Activated CD4-positive, alpha-beta T cell treated with anti-CD3 and anti-CD28 coated beads for 36 hours (primary cell): ENCODE results near the gene LUZP2. TPM values are rescaled to one million over a fixed set of nuclear protein-coding genes. Genes with fewer than 3 reads are reported as not detected.

Experiments
- ATAC-seq: fragments of 200-7000 bp; cut with Tn5 transposase; one replicate; pipeline ENCODE4 v1.10.0; 2021; ENCODE audit warnings: mild to moderate bottlenecking, moderate library complexity
- CTCF ChIA-PET: fragments of 350-600 bp; sonication (Branson Sonifier 250); formaldehyde crosslinking; loops from one replicate; lab custom pipeline; 2021; ENCODE audit warnings: antibody characterized with exemption; lab: Charles Lee
- POLR2A ChIA-PET: fragments of 350-600 bp; sonication (Branson Sonifier 250); formaldehyde crosslinking; loops from one replicate; lab custom pipeline; 2021; ENCODE audit warnings: antibody characterized with exemption, inconsistent platforms; lab: Charles Lee
- DNase-seq: peaks from one replicate; pipeline ENCODE4 v3.0.0-alpha.2; 2020
- H3K27ac Mint-ChIP-seq: one replicate; pipeline ENCODE4 v1.8.0; 2021; ENCODE audit warnings: mixed read lengths
- H3K27me3 Mint-ChIP-seq: one replicate; pipeline ENCODE4 v1.8.0; 2021; ENCODE audit warnings: mixed read lengths
- H3K36me3 Mint-ChIP-seq: one replicate; pipeline ENCODE4 v1.8.0; 2021; ENCODE audit warnings: low read depth, mixed read lengths
- H3K4me1 Mint-ChIP-seq: one replicate; pipeline ENCODE4 v1.8.0; 2021; ENCODE audit warnings: mixed read lengths
- H3K4me3 Mint-ChIP-seq: one replicate; pipeline ENCODE4 v1.8.0; 2021; ENCODE audit warnings: mild to moderate bottlenecking, moderate library complexity, mixed read lengths
- H3K9me3 Mint-ChIP-seq: one replicate; pipeline ENCODE4 v1.8.0; 2021; ENCODE audit warnings: low read depth, mixed read lengths
- intact Hi-C, 2 experiments: fragments of 100-400 bp; cut with DNase I in 1 of 2; cut with micrococcal nuclease in 1 of 2; formaldehyde crosslinking; loops; one replicate each; pipeline versions ENCODE4 v1.14.2 to v1.15.1; 2022 to 2024; cut with DNase I, micrococcal nuclease
- total RNA-seq, 2 experiments: library from RNA; stranded (reverse); gene quantifications; one replicate each; pipeline ENCODE4 v1.2.3, GENCODE V29; 2021

Gene LUZP2
- total RNA-seq = not detected

DNA sequence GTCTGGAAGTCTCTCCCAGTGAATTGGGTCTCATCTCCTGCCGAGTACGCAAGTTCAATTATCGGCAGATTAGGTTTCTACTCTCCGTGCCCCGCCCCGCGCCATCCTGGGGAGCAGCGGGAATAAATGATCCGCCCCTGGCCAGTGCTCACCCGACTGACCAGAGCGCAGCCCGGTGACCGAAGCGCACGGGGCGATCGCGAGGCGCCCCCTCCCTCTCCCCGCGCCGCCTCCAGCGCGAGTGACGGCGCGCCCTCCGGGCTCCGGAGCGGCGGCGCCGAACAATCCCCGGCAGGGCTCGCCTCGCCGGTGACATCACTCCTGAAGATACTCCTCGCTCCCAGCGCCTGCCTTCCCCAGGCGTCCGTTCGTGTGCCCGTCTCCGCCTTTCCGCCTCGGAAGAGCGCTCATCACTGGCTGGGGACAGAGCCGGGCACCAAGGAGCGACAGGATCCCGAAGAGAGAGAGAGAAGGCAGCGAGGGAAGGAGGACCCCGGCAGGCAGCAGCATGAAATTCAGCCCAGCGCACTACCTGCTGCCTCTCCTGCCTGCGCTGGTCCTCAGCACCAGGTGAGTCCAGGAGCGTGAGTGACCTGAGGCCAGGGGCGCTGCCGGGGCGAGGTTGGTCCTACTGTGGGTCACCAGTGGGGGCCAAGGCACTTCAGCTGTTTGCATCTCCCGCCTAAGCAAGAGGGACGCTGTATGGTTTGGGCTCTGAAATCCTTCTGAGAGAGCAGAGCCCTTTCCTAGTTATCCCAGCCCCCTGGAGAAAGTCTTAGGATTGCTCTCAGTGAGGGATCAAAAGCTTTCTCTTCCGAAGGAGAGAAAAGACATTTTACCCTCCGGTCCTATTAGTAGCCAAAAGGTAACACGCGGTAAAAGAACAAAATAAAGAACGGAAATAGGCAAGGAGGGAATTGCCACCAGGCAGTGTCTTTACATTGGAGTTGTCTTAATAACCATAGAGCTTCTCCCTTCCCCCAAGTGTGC lies at the start of gene LUZP2:
TSS of gene LUZP2 (plus strand) at position 318 of the 990 bp plus-strand sequence.
- intact Hi-C loops = no loop called here
- ATAC-seq (no peak), DNase-seq (no peak)
- Mint-ChIP-seq H3K27ac (no peak within 1 kb of the TSS), H3K36me3 (no peaks in the 10 kb centered on the region), H3K27me3 (peaks cover 15% of the 10 kb centered on the region), H3K4me1 (no peaks in the 10 kb centered on the region), H3K9me3 (no peaks in the 10 kb centered on the region), H3K4me3 (no peak within 1 kb of the TSS)
- ChIA-PET POLR2A (no interaction called here), CTCF (no interaction called here)

DNA sequence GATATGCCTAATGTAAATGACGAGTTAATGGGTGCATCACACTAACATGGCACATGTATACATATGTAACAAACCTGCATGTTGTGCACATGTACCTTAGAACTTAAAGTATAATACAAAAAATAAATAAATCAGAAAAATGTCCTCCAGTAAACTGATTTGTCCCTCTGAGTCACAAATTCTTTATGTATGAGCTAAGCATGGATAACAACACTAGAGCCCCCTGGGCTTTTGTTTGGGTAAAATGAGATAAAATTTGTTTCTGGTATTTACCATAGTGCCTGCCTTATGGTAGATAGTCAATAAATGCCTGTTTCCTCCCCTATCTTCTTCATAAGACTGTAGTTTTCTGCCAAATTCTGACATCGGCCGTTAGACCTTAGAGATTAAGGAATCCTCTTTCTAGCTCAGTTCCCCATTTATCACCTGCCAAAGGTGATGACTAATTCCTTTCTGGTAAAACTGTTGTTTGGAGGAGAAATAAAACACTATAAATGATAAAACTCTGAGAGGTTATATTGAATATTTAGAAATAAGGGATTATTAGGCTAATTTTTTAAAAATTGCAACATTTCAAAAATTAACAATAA lies 43.6 kb upstream of the LUZP2 start:
- no peaks in the 10 kb centered on the region for H3K4me1 Mint-ChIP-seq
- intact Hi-C loops = no loop called here
- H3K4me3 Mint-ChIP-seq = no peak overlapping the region
- no peak overlapping the region for H3K27ac Mint-ChIP-seq
- no peak for DNase-seq
- H3K9me3 Mint-ChIP-seq = peaks cover 2% of the 10 kb centered on the region
- H3K36me3 Mint-ChIP-seq = no peaks in the 10 kb centered on the region
- POLR2A ChIA-PET = interaction anchor here (0.6 kb wide), 1 partner anchor 859 kb away, joined by 3 read pairs; no protein-coding TSS in a partner anchor
- CTCF ChIA-PET = no interaction called here
- ATAC-seq = no peak
- H3K27me3 Mint-ChIP-seq = no peaks in the 10 kb centered on the region

DNA sequence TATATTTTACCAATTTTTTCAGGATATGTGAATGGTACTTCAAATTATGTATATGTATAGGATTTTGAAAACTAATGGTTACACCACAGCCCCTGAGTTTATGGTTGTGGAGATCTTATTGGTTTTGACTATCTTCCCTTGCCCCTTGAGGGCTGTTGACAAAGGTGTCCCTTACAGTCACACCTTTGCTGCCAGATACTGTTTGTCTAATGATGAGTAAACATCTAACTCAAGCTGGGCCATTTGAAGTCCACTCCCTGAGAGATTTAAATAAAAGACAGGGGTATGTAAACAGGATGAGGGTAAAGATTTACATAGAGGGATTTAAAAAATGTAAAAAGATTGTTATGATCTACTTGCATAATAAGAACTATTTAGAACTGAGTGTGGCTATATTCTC lies 38.9 kb upstream of the LUZP2 start:
- no peaks in the 10 kb centered on the region for H3K27me3 Mint-ChIP-seq
- no peak overlapping the region for H3K4me3 Mint-ChIP-seq
- POLR2A ChIA-PET = no interaction called here
- H3K36me3 Mint-ChIP-seq = no peaks in the 10 kb centered on the region
- intact Hi-C loops = no loop called here
- no peak for DNase-seq
- H3K27ac Mint-ChIP-seq = no peak overlapping the region
- no peak for ATAC-seq
- H3K4me1 Mint-ChIP-seq = no peaks in the 10 kb centered on the region
- CTCF ChIA-PET = interaction anchor here (0.6 kb wide), 1 partner anchor 1844 kb away, joined by 4 read pairs; no protein-coding TSS in a partner anchor
- peaks cover 15% of the 10 kb centered on the region for H3K9me3 Mint-ChIP-seq

DNA sequence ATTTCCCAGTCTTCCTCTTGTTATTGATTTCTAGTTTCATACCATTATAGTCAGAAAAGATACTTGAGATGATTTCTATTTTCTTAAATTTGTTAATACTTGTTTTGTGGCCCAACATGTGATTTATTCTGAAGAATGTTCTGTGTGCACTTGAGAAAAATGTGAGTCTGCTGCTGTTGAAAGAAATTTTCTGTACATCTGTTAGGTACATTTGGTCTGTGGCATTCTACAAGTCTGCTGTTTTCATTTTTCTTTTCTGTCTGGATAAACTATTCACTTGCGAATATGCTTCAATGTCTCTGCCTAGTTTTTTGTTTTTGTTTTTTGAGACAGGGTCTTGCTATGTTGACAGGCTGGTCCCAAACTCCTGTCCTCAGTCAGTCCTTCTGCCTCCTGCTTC lies 26.4 kb upstream of the LUZP2 start:
- DNase-seq (no peak), ATAC-seq (no peak)
- CTCF ChIA-PET = no interaction called here
- Mint-ChIP-seq H3K9me3 (peaks cover 4% of the 10 kb centered on the region), H3K36me3 (no peaks in the 10 kb centered on the region), H3K27me3 (no peaks in the 10 kb centered on the region), H3K27ac (no peak overlapping the region), H3K4me3 (no peak overlapping the region), H3K4me1 (no peaks in the 10 kb centered on the region)
- POLR2A ChIA-PET = no interaction called here
- intact Hi-C loops = no loop called here

DNA sequence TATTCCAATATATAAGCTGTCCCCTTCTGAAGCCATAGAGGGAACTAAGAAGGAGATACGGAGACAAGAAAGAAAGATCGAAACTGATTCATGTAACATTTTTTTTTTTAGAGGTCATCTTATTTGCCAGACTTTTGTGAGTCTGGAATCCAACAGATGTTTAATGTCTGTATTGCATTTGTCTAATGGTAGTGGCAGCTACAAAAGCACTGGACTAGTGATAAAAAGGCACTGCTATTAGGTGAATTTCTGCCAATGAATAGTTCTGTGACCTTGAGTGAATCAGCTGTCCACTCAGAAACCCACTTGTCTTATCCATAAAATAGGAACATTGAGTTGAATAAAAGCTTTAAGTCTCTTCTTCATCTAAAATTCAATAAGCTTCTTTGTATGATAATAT lies 25.8 kb upstream of the LUZP2 start:
- no peak overlapping the region for H3K4me3 Mint-ChIP-seq
- peaks cover 4% of the 10 kb centered on the region for H3K9me3 Mint-ChIP-seq
- POLR2A ChIA-PET = no interaction called here
- no peak overlapping the region for H3K27ac Mint-ChIP-seq
- H3K36me3 Mint-ChIP-seq = no peaks in the 10 kb centered on the region
- no peaks in the 10 kb centered on the region for H3K27me3 Mint-ChIP-seq
- DNase-seq (no peak), ATAC-seq (no peak)
- H3K4me1 Mint-ChIP-seq = no peaks in the 10 kb centered on the region
- CTCF ChIA-PET = no interaction called here
- intact Hi-C loops = no loop called here

DNA sequence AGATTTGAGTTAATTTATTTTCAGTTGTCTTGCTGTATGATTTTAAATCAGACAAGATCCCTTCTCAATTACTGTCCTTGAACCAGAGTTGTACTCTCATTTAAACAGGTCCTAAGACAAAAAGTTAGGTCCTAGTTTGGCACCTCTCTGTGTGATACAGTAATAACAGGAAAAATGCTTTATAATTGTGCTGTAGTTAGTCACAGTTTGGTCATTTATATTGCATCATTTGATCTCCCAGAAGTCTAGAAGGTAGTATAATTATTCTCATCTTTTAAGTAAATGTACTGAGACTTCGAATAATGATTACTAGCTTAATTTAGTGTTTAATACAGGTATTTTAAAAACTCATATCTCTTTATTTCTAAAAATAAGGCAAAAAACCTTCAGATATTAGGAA lies 18.1 kb upstream of the LUZP2 start:
- ATAC-seq (no peak), DNase-seq (no peak)
- peaks cover 6% of the 10 kb centered on the region for H3K9me3 Mint-ChIP-seq
- no peak overlapping the region for H3K27ac Mint-ChIP-seq
- H3K36me3 Mint-ChIP-seq = no peaks in the 10 kb centered on the region
- H3K4me1 Mint-ChIP-seq = no peaks in the 10 kb centered on the region
- POLR2A ChIA-PET = no interaction called here
- H3K4me3 Mint-ChIP-seq = no peak overlapping the region
- no peaks in the 10 kb centered on the region for H3K27me3 Mint-ChIP-seq
- CTCF ChIA-PET = no interaction called here
- intact Hi-C loops = no loop called here

DNA sequence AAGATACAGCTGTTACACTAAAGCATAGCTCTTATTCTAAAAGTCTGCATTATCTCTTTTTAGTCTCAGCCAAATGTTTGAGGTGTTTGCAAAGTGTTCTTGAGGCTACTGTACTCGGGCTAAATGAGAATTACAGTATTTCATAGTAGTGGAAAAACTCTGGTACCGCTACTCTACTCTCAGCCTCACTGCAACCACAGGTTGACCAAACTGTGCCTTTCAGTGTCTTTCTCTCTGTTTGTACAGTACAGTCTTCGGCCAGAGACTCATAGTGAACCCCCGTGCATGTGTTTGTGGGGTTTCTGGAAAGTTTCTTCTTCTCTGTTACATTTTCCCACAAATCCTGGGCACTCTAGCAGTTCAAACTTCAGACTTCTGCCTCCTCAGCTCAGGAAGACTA lies 7.4 kb upstream of the LUZP2 start:
- H3K27me3 Mint-ChIP-seq = no peaks in the 10 kb centered on the region

DNA sequence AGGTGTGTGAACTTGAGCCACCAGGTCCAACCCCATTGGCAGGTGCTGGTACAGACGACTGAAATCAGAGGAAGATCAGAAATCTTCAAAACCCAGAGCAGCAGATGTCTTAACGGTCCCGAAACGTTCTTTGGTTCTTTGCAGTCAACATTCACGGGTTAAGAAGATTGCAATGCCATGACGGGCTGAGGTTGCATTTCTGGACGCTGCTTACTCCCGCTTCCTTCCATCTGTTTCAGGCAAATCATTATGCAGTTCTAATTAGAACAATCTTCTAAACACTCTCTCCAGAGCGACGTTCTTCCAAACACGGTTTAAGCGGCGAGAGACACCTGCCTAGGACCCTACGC lies 492 bp upstream of the LUZP2 start:
- POLR2A ChIA-PET = no interaction called here

More for the DNA sequence above, 7.4 kb upstream of the LUZP2 start:
- CTCF ChIA-PET = no interaction called here
- no peak overlapping the region for H3K27ac Mint-ChIP-seq
- no peak for ATAC-seq
- POLR2A ChIA-PET = no interaction called here
- intact Hi-C loops = no loop called here
- no peaks in the 10 kb centered on the region for H3K36me3 Mint-ChIP-seq
- H3K4me3 Mint-ChIP-seq = no peak overlapping the region
- DNase-seq = no peak
- H3K4me1 Mint-ChIP-seq = no peaks in the 10 kb centered on the region
- H3K9me3 Mint-ChIP-seq = peaks cover 2% of the 10 kb centered on the region

DNA sequence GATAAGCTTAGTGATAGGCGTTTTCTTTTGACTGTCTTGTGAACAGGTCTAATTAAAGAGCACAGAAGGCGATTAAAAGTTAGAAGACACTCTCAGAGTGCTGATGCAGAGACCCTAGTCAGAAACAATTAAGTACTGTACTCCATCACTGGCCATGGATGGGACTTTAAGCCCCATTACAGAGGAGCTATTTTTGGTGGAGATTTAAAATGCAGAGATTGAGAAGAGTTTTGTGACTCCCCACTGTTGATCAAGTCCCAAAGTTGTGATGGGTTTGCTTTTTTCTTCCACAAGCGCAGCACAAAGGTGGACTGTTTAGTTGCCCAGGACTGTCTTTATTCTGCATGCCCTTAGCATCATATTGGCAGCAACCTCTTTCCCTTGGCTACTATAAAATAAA lies 978 bp downstream of the LUZP2 start:
- Mint-ChIP-seq H3K27me3 (peaks cover 15% of the 10 kb centered on the region), H3K27ac (no peak overlapping the region), H3K36me3 (no peaks in the 10 kb centered on the region), H3K9me3 (no peaks in the 10 kb centered on the region), H3K4me3 (no peak overlapping the region), H3K4me1 (no peaks in the 10 kb centered on the region)
- ATAC-seq = no peak
- ChIA-PET CTCF (no interaction called here), POLR2A (no interaction called here)
- no peak for DNase-seq
- intact Hi-C loops = no loop called here

More for the DNA sequence above, 492 bp upstream of the LUZP2 start:
- intact Hi-C loops = no loop called here
- no peak overlapping the region for H3K4me3 Mint-ChIP-seq
- no peaks in the 10 kb centered on the region for H3K9me3 Mint-ChIP-seq
- H3K27ac Mint-ChIP-seq = no peak overlapping the region
- ATAC-seq (no peak), DNase-seq (no peak)
- CTCF ChIA-PET = no interaction called here
- peaks cover 15% of the 10 kb centered on the region for H3K27me3 Mint-ChIP-seq
- no peaks in the 10 kb centered on the region for H3K4me1 Mint-ChIP-seq
- no peaks in the 10 kb centered on the region for H3K36me3 Mint-ChIP-seq

DNA sequence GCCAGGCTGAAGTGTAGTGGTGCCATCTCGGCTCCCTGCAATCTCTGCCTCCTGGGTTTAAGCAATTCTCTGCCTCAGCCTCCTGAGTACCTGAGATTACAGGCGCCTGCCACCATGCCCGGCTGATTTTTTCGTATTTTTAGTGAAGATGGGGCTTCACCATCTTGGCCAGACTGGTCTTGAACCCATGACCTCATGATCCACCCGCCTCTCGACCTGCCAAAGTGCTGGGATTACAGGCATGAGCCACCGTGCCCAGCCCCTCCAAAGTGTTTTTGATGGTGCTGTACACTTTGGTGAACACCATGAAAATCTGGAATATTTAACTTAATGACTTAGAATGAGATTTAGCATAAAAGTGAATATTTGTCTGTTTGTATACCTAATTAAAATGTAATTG lies 5.6 kb downstream of the LUZP2 start:
- ChIA-PET POLR2A (no interaction called here), CTCF (no interaction called here)
- Mint-ChIP-seq H3K9me3 (peaks cover 6% of the 10 kb centered on the region), H3K4me3 (no peak overlapping the region), H3K4me1 (no peaks in the 10 kb centered on the region), H3K27me3 (peaks cover 5% of the 10 kb centered on the region), H3K36me3 (no peaks in the 10 kb centered on the region), H3K27ac (no peak overlapping the region)
- intact Hi-C loops = no loop called here
- ATAC-seq (no peak), DNase-seq (no peak)

DNA sequence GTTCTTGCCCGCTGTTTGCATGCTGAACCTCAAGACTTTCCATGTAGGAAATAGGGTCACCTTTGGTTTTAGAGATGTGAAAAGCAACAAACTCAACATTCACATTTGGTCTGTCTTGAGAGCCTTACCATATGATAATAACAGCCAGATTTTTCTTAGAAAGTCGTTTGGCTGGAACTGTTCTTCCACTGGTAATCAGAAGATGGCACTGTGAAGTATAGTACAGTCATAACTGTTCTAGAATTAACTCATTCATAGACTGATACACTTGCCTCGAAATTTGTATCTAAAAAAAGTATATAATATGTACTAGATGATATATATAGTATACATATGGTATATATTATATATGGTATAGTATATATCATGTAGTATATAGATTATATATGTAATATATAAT lies 12.3 kb downstream of the LUZP2 start:
- intact Hi-C loops = no loop called here
- Mint-ChIP-seq H3K9me3 (peaks cover 6% of the 10 kb centered on the region), H3K4me3 (no peak overlapping the region), H3K36me3 (no peaks in the 10 kb centered on the region), H3K27me3 (no peaks in the 10 kb centered on the region), H3K4me1 (no peaks in the 10 kb centered on the region), H3K27ac (no peak overlapping the region)
- no peak for DNase-seq
- no peak for ATAC-seq
- POLR2A ChIA-PET = no interaction called here
- CTCF ChIA-PET = no interaction called here

DNA sequence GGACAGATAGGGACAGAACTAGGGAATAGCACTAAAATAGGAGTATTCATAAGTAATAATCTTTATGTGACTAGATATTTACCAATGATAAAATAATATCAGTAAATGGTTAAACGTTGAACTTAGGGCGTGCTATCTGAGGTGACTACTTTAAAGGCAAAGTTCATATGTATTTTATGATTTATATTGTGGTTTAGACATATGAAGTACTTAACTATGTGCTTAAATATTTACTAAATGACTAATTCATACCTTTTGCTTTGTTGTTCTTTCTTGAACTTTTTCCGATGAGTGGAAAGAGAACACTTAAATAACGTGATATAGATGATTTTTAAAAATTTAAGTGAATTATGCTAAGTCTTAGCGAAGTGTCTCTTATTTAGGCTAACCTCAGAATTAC lies 14.7 kb downstream of the LUZP2 start:
- intact Hi-C loops = no loop called here
- no peak for ATAC-seq
- no peak overlapping the region for H3K27ac Mint-ChIP-seq
- H3K4me3 Mint-ChIP-seq = no peak overlapping the region
- POLR2A ChIA-PET = no interaction called here
- H3K4me1 Mint-ChIP-seq = no peaks in the 10 kb centered on the region
- no peaks in the 10 kb centered on the region for H3K36me3 Mint-ChIP-seq
- CTCF ChIA-PET = no interaction called here
- no peak for DNase-seq
- H3K27me3 Mint-ChIP-seq = no peaks in the 10 kb centered on the region
- H3K9me3 Mint-ChIP-seq = no peaks in the 10 kb centered on the region
